ENCODE results near the gene ACBD7.

The ACBD7 gene

DNA sequence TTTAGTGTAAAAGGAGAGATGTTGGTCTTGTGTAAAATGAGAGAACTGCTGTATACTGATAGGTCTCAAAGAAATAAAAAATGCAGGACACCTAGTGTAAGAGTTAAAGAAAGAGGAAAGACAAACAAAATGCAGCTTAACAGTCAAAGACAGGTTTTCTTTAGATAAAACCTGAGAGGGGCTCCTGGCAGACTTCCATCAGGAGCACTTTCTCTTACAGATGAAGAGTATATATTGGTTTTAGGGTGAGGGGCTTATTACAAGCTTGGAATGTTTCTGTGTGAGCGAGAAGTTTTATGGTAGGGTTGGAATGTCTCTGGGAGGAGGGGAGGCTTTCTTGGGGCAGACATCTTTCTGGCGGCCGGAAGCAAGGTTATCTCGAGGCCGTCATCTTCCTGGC lies 16.2 kb downstream of the ACBD7 start:
- DNase-seq (ENCODE audit: low read depth in 1 of 2, low spot score in 1 of 2): no peak
- no peak for TF ChIP-seq JUND (IDR thresholded peaks at IDR 0.05; ENCODE audit: low read depth)
- in situ Hi-C loops (cut with HindIII; ENCODE audit: low pct_unique_long_range_greater_than_20kb, low sequenced_read_pairs): no loop called here

- no peak for TF ChIP-seq JUND (IDR thresholded peaks at IDR 0.05; ENCODE audit: low read depth)
- in situ Hi-C loops (cut with HindIII; ENCODE audit: low pct_unique_long_range_greater_than_20kb, low sequenced_read_pairs): no loop called here
- DNase-seq (ENCODE audit: low read depth in 1 of 2, low spot score in 1 of 2): peak in 1 of 2 experiments; percentile 52
Observed at GRCh38 chr10:15069230-15069629, 19.3 kb downstream of the ACBD7 start.

DNA sequence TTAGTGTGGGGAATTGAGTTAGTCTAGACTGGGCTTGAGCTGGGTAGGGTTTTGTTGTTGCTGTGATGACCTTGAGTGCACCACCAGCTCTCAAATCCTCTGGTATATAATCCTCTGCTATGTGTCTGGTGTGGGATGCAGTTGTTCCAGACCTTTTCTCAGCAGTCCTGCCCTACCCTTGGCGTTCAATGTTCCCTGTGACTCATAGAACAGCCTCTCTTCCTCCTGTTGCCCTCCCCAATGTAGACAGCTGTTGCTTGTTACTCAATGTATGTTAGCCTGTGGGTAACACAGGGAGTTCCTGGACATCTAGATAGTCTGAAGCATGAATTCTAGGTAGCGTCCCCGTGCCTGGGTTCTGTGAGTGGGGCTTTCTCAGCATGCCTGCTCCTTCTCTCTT lies 19.8 kb downstream of the ACBD7 start:
- no peak for DNase-seq (ENCODE audit: low read depth in 1 of 2, low spot score in 1 of 2)
- no peak for TF ChIP-seq JUND (IDR thresholded peaks at IDR 0.05; ENCODE audit: low read depth)
- in situ Hi-C loops (cut with HindIII; ENCODE audit: low pct_unique_long_range_greater_than_20kb, low sequenced_read_pairs): no loop called here

DNA sequence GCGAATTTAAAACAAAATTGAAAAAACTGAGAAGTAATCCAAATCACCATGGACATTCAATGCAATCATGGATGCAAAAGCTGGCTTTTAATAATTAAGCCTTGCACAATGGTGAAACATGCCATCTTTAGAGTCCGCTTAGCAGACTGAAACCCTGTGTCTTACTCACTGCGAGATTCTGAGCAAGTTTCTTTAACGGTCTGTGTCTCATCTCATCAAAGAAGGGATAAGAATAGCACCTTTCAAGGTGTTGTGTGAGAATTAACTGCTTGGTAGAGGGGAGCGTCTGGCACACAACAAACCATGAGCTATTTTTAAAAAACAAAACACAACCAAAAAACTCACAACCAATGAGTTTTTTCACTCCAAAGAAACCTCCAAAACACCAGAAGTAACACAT lies 21.4 kb downstream of the ACBD7 start:
- DNase-seq (ENCODE audit: low read depth in 1 of 2, low spot score in 1 of 2): no peak
- in situ Hi-C loops (cut with HindIII; ENCODE audit: low pct_unique_long_range_greater_than_20kb, low sequenced_read_pairs): no loop called here
- TF ChIP-seq JUND (IDR thresholded peaks at IDR 0.05; ENCODE audit: low read depth): no peak

DNA sequence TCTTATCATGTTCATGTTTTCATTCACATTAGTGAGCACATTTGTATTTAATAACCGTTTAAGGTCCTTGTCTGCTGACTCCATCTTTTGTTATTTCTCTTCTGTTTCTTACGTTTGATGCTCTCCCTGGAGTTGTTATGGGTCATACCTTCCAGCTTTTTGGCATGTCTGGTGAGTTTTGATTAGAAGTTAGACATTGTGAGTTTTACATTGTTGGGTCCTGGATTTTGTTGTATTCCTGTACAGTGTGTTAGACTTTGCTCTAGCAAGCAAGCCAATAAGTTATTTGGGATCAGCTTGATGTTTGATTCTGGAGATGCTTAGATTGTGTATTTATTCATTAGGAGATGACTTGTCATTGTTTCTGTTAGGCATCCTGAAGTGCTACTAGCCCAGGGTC lies 27.9 kb downstream of the ACBD7 start:
- no peak for TF ChIP-seq JUND (IDR thresholded peaks at IDR 0.05; ENCODE audit: low read depth)
- DNase-seq (ENCODE audit: low read depth in 1 of 2, low spot score in 1 of 2): no peak
- in situ Hi-C loops (cut with HindIII; ENCODE audit: low pct_unique_long_range_greater_than_20kb, low sequenced_read_pairs): no loop called here

- no peak for DNase-seq (ENCODE audit: low read depth in 1 of 2, low spot score in 1 of 2)
- in situ Hi-C loops (cut with HindIII; ENCODE audit: low pct_unique_long_range_greater_than_20kb, low sequenced_read_pairs): no loop called here
- TF ChIP-seq JUND (IDR thresholded peaks at IDR 0.05; ENCODE audit: low read depth): no peak
Observed at GRCh38 chr10:15059914-15060313, 28.7 kb downstream of the ACBD7 start.

GRCh38 chr10:15058689-15059088 lies 29.9 kb downstream of the ACBD7 start:
- no peak for DNase-seq (ENCODE audit: low read depth in 1 of 2, low spot score in 1 of 2)
- in situ Hi-C loops (cut with HindIII; ENCODE audit: low pct_unique_long_range_greater_than_20kb, low sequenced_read_pairs): no loop called here
- no peak for TF ChIP-seq JUND (IDR thresholded peaks at IDR 0.05; ENCODE audit: low read depth)

GRCh38 chr10:15053061-15053460 lies 35.5 kb downstream of the ACBD7 start:
- DNase-seq (ENCODE audit: low read depth in 1 of 2, low spot score in 1 of 2): no peak
- TF ChIP-seq JUND (IDR thresholded peaks at IDR 0.05; ENCODE audit: low read depth): no peak
- in situ Hi-C loops (cut with HindIII; ENCODE audit: low pct_unique_long_range_greater_than_20kb, low sequenced_read_pairs): no loop called here

GRCh38 chr10:15052121-15052520 lies 36.5 kb downstream of the ACBD7 start:
- TF ChIP-seq JUND (IDR thresholded peaks at IDR 0.05; ENCODE audit: low read depth): no peak
- DNase-seq (ENCODE audit: low read depth in 1 of 2, low spot score in 1 of 2): no peak
- in situ Hi-C loops (cut with HindIII; ENCODE audit: low pct_unique_long_range_greater_than_20kb, low sequenced_read_pairs): no loop called here

DNA sequence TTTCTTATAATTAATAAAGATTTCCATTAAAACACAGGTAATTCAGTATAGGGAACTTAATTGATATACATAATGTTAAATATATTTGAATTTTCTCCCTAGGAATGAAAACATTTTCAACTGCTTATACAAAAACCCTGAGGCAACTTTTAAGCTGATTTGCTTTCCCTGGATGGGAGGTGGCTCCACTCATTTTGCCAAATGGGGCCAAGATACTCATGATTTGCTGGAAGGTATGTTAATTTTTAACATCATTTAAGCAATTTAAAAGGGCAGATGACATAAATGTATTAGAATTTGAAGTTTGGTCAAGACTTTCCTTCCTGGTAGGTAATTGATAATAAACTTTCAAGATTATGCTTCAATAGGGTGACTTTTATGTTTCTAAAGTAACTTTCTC lies 39.0 kb downstream of the ACBD7 start:
- in situ Hi-C loops (cut with HindIII; ENCODE audit: low pct_unique_long_range_greater_than_20kb, low sequenced_read_pairs): no loop called here
- no peak for DNase-seq (ENCODE audit: low read depth in 1 of 2, low spot score in 1 of 2)

DNA sequence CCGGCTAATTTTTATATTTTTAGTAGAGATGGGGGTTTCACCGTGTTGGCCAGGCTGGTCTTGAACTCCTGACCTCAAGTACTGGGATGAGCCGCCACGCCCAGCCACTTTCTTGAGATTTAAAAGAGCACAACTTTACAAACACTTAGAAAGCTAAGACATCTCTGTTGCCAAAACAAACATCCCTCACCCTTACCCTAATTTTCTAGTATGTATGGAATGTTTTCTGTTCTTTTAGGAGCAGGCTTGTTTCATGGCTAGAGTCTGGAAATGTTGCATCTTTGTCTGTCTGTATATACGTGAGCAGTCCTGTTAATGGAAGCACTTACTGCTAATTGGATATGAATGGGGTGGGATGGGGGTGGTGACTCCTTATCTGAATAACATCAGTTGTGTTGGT lies 42.0 kb downstream of the ACBD7 start:
- no peak for TF ChIP-seq JUND (IDR thresholded peaks at IDR 0.05; ENCODE audit: low read depth)
- in situ Hi-C loops (cut with HindIII; ENCODE audit: low pct_unique_long_range_greater_than_20kb, low sequenced_read_pairs): no loop called here

More for the DNA sequence above, 39.0 kb downstream of the ACBD7 start:
- no peak for TF ChIP-seq JUND (IDR thresholded peaks at IDR 0.05; ENCODE audit: low read depth)

DNA sequence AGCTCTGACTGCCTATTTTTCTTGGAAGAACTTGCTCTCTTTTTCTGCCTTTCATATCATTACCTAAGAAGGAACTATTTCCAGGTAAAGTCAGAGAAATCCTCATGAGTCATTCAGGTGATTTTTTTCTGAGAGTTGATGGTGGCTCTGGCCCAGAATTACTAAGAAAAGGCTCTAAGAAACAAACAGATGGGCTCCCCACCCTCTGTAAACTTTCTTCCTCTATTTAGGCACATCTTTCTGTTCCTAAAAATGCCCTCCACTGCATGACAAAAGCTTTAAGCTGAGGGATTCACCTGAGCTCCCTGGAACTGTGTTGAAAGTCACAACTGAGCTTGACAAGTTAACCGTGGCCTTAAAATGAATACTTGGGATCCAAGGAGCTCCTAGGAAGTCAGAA lies 43.2 kb downstream of the ACBD7 start:
- no peak for TF ChIP-seq JUND (IDR thresholded peaks at IDR 0.05; ENCODE audit: low read depth)
- DNase-seq (ENCODE audit: low read depth in 1 of 2, low spot score in 1 of 2): no peak
- in situ Hi-C loops (cut with HindIII; ENCODE audit: low pct_unique_long_range_greater_than_20kb, low sequenced_read_pairs): no loop called here

More for the DNA sequence above, 42.0 kb downstream of the ACBD7 start:
- DNase-seq (ENCODE audit: low read depth in 1 of 2, low spot score in 1 of 2): peak; percentile 23 to 74

DNA sequence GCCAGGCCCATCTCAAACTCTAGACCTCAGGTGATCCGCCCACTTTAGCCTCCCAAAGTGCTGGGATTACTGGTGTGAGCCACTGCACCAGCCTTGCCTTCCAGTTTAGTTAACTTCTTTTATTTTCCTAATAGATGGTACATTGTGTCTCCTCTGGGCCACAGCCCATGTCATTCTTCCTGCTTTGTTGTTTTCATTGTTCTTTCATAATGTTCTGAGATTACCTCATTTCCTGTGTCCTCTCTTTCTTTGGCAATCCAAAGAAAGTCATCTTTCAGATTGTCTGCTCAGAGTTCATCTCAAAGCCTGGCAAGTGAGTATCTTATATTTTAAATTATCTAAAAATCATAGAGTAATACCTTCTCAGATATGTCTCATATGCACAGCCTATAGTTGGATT lies 44.9 kb downstream of the ACBD7 start, which contains the start of gene OLAH:
OLAH (plus strand) TSS at position 270 of the 400 bp plus-strand sequence. CDS start 3,346 bp downstream, outside the sequence.
- no peak for DNase-seq (ENCODE audit: low read depth in 1 of 2, low spot score in 1 of 2)
- in situ Hi-C loops (cut with HindIII; ENCODE audit: low pct_unique_long_range_greater_than_20kb, low sequenced_read_pairs): no loop called here
- no peak for TF ChIP-seq JUND (IDR thresholded peaks at IDR 0.05; ENCODE audit: low read depth)

DNA sequence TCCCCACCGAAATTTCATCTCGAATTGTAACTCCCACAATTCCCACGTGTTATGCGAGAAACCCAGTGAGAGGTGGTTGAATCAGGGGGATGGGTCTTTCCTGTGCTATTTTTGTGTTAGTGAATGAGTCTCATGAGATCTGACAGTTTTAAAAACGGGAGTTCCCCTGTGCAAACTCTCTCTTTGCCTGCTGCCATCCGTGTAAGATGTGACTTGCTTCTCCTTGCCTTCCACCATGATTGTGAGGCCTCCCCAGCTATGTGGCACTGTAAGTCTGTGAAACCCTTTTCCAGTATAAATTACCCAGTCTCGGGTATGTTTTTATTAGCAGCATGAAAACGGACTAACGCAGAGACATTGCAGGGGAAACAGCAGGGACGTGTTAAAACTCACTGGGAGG lies 50.2 kb downstream of the ACBD7 start:
- DNase-seq (ENCODE audit: low read depth in 1 of 2, low spot score in 1 of 2): no peak
- no peak for TF ChIP-seq JUND (IDR thresholded peaks at IDR 0.05; ENCODE audit: low read depth)
- in situ Hi-C loops (cut with HindIII; ENCODE audit: low pct_unique_long_range_greater_than_20kb, low sequenced_read_pairs): no loop called here

Data from T47D (cell line).